Astrocyte (in vitro differentiated cells and primary cell): ENCODE results near the gene ALOX12B. TPM values are rescaled to one million over a fixed set of nuclear protein-coding genes. Genes with fewer than 3 reads are reported as not detected.

ENCODE experiments used
- DNase-seq: peaks from one replicate; pipeline ENCODE4 v3.0.0-alpha.2; 2010; ENCODE audit warnings: low read depth
- FAIRE-seq: peaks from 2 replicates; lab custom pipeline; 2011; peaks lifted over from hg19 to GRCh38; lab: Jason Lieb, UNC
- H2AFZ ChIP-seq: 2 replicates; pipeline ENCODE4 v1.6.0; 2012; ENCODE audit warnings: low read depth, low read length, inconsistent platforms
- H3K27ac ChIP-seq: 2 replicates; pipeline ENCODE4 v1.5.1; 2011; ENCODE audit warnings: low read depth, low read length, inconsistent platforms
- H3K27me3 ChIP-seq: 2 replicates; pipeline ENCODE4 v1.6.0; 2011; ENCODE audit warnings: low read length, inconsistent platforms; ENCODE audit not compliant: insufficient read depth
- H3K36me3 ChIP-seq: 2 replicates; pipeline ENCODE4 v1.5.1; 2011; ENCODE audit warnings: low read length, inconsistent platforms; ENCODE audit not compliant: insufficient read depth
- H3K4me1 ChIP-seq: 2 replicates; pipeline ENCODE4 v1.5.1; 2011; ENCODE audit warnings: low read length, inconsistent platforms; ENCODE audit not compliant: insufficient read depth
- H3K4me2 ChIP-seq: 2 replicates; pipeline ENCODE4 v1.6.0; 2012; ENCODE audit warnings: low read length, inconsistent platforms
- H3K4me3 ChIP-seq: 2 replicates; pipeline ENCODE4 v1.5.1; 2011; ENCODE audit warnings: low read depth, mild to moderate bottlenecking, low read length, inconsistent platforms; ENCODE audit not compliant: insufficient read depth
- H3K79me2 ChIP-seq: 2 replicates; pipeline ENCODE4 v1.6.0; 2012; ENCODE audit warnings: mild to moderate bottlenecking, low read length, inconsistent platforms; ENCODE audit not compliant: insufficient read depth
- H3K9ac ChIP-seq: 2 replicates; pipeline ENCODE4 v1.6.0; 2012; ENCODE audit warnings: mild to moderate bottlenecking, low read length, inconsistent platforms
- H3K9me3 ChIP-seq: 2 replicates; pipeline ENCODE4 v1.5.1; 2012; ENCODE audit warnings: low read depth, mild to moderate bottlenecking, low read length, inconsistent platforms; ENCODE audit not compliant: insufficient read depth
- H4K20me1 ChIP-seq: 2 replicates; pipeline ENCODE4 v1.6.0; 2012; ENCODE audit warnings: low read length, inconsistent platforms; ENCODE audit not compliant: insufficient read depth
- H3K27ac Mint-ChIP-seq: one replicate; pipeline ENCODE4 v1.8.0; 2021; ENCODE audit warnings: mild to moderate bottlenecking, mixed read lengths; ENCODE audit not compliant: unreplicated experiment
- H3K27me3 Mint-ChIP-seq: one replicate; pipeline ENCODE4 v1.8.0; 2021; ENCODE audit warnings: low read depth, mixed read lengths; ENCODE audit not compliant: unreplicated experiment
- H3K36me3 Mint-ChIP-seq: one replicate; pipeline ENCODE4 v1.8.0; 2021; ENCODE audit warnings: low read depth, mixed read lengths; ENCODE audit not compliant: unreplicated experiment
- H3K4me1 Mint-ChIP-seq: one replicate; pipeline ENCODE4 v1.8.0; 2021; ENCODE audit warnings: low read depth, mixed read lengths; ENCODE audit not compliant: unreplicated experiment
- H3K4me3 Mint-ChIP-seq: one replicate; pipeline ENCODE4 v1.8.0; 2021; ENCODE audit warnings: mild to moderate bottlenecking, moderate library complexity, mixed read lengths; ENCODE audit not compliant: unreplicated experiment
- H3K9me3 Mint-ChIP-seq: one replicate; pipeline ENCODE4 v1.8.0; 2021; ENCODE audit warnings: mild to moderate bottlenecking, mixed read lengths; ENCODE audit not compliant: unreplicated experiment
- CTCF ChIP-seq: IDR thresholded peaks from 2 replicates; pipeline ENCODE4 v1.5.1; 2011; ENCODE audit warnings: low read depth, mild to moderate bottlenecking, inconsistent platforms, low read length, moderate library complexity; ENCODE audit not compliant: insufficient read depth
- EZH2 ChIP-seq: IDR thresholded peaks from 2 replicates; pipeline ENCODE4 v1.6.1; 2012; ENCODE audit warnings: mild to moderate bottlenecking, low read length, inconsistent platforms; ENCODE audit not compliant: insufficient read depth
- total RNA-seq: library from RNA; stranded (reverse); gene quantifications from 2 replicates; pipeline ENCODE4 v1.2.1, GENCODE V29; 2021

The ALOX12B gene
- total RNA-seq, 1 donor from 2014 or later, result not detected

GRCh38 chr17:8091033-8091687 lies 3.6 kb upstream of the ALOX12B start:
- H3K9me3 Mint-ChIP-seq, result no peaks in the 10 kb centered on the region
- no peak for DNase-seq
- TF ChIP-seq CTCF (no peak), EZH2 (no peak)
- Histone ChIP-seq H3K79me2 (no peaks in the 10 kb centered on the region), H3K9ac (no peak overlapping the region), H3K36me3 (no peaks in the 10 kb centered on the region), H3K27ac (no peak overlapping the region), H3K4me3 (no peak overlapping the region), H4K20me1 (no peaks in the 10 kb centered on the region), H3K9me3 (no peaks in the 10 kb centered on the region), H3K4me1 (no peaks in the 10 kb centered on the region), H3K27me3 (peaks cover 27% of the 10 kb centered on the region), H2AFZ (no peak overlapping the region), H3K4me2 (no peak overlapping the region)
- no peak for FAIRE-seq
- H3K27ac Mint-ChIP-seq, result no peak overlapping the region
- H3K4me1 Mint-ChIP-seq, result no peaks in the 10 kb centered on the region
- H3K27me3 Mint-ChIP-seq, result peaks cover 79% of the 10 kb centered on the region
- no peaks in the 10 kb centered on the region for H3K36me3 Mint-ChIP-seq
- H3K4me3 Mint-ChIP-seq, result no peak overlapping the region

GRCh38 chr17:8089728-8090127 lies 2.2 kb upstream of the ALOX12B start:
- DNase-seq (no peak), FAIRE-seq (no peak)
- Histone ChIP-seq H3K9me3 (no peaks in the 10 kb centered on the region), H3K27ac (no peak overlapping the region), H3K36me3 (no peaks in the 10 kb centered on the region), H3K9ac (no peak overlapping the region), H3K27me3 (peaks cover 18% of the 10 kb centered on the region), H2AFZ (no peak overlapping the region), H3K4me1 (no peaks in the 10 kb centered on the region), H4K20me1 (no peaks in the 10 kb centered on the region), H3K4me2 (no peak overlapping the region), H3K79me2 (no peaks in the 10 kb centered on the region), H3K4me3 (no peak overlapping the region)
- H3K36me3 Mint-ChIP-seq, result no peaks in the 10 kb centered on the region
- H3K27me3 Mint-ChIP-seq, result peaks cover 76% of the 10 kb centered on the region
- no peaks in the 10 kb centered on the region for H3K9me3 Mint-ChIP-seq
- no peaks in the 10 kb centered on the region for H3K4me1 Mint-ChIP-seq
- no peak overlapping the region for H3K4me3 Mint-ChIP-seq
- no peak for TF ChIP-seq EZH2
- TF ChIP-seq CTCF, result no peak
- no peak overlapping the region for H3K27ac Mint-ChIP-seq

GRCh38 chr17:8087952-8088230 lies 375 bp upstream of the ALOX12B start:
- H3K27me3 Mint-ChIP-seq, result peaks cover 76% of the 10 kb centered on the region
- no peak overlapping the region for H3K4me3 Mint-ChIP-seq
- H3K79me2 ChIP-seq, result no peaks in the 10 kb centered on the region
- no peak for DNase-seq
- no peak overlapping the region for H3K27ac ChIP-seq
- no peaks in the 10 kb centered on the region for H3K36me3 ChIP-seq
- no peaks in the 10 kb centered on the region for H3K4me1 Mint-ChIP-seq
- H4K20me1 ChIP-seq, result no peaks in the 10 kb centered on the region
- no peak overlapping the region for H3K9ac ChIP-seq
- no peak overlapping the region for H3K27ac Mint-ChIP-seq
- TF ChIP-seq EZH2 (no peak), CTCF (no peak)
- H3K4me3 ChIP-seq, result no peak overlapping the region
- H2AFZ ChIP-seq, result no peak overlapping the region
- FAIRE-seq, result no peak
- no peaks in the 10 kb centered on the region for H3K4me1 ChIP-seq
- no peaks in the 10 kb centered on the region for H3K9me3 Mint-ChIP-seq
- H3K9me3 ChIP-seq, result no peaks in the 10 kb centered on the region
- H3K27me3 ChIP-seq, result peaks cover 22% of the 10 kb centered on the region
- H3K4me2 ChIP-seq, result no peak overlapping the region
- H3K36me3 Mint-ChIP-seq, result no peaks in the 10 kb centered on the region
